ENCODE results near the gene MGME1.
"Not testable (repeated sequence)": the region's sequence is repeated elsewhere in the genome, so short reads cannot be mapped to it uniquely, and the experiment has no call there.

The MGME1 gene

GRCh38 chr20:17960400-17960885 lies 8.4 kb upstream of the MGME1 start:
- not testable (repeated sequence) for DNase-seq (ENCODE audit: low spot score)

- DNase-seq (ENCODE audit: low spot score) = no peak
These were observed 7.8 kb upstream of the MGME1 start for GRCh38 chr20:17960927-17961586.

- DNase-seq (ENCODE audit: low spot score) = no peak
These were observed 7.3 kb upstream of the MGME1 start for GRCh38 chr20:17961587-17961940.

- no peak for DNase-seq (ENCODE audit: low spot score)
These were observed 5.5 kb upstream of the MGME1 start for GRCh38 chr20:17963114-17963897.

GRCh38 chr20:17964073-17964472 lies 4.7 kb upstream of the MGME1 start:
- DNase-seq (ENCODE audit: low spot score) = no peak

- no peak for DNase-seq (ENCODE audit: low spot score)
These were observed 4.2 kb upstream of the MGME1 start for GRCh38 chr20:17964632-17965031.

GRCh38 chr20:17965042-17965697 lies 3.6 kb upstream of the MGME1 start:
- no peak for DNase-seq (ENCODE audit: low spot score)

- DNase-seq (ENCODE audit: low spot score) = peak; percentile 83
These were observed 2.1 kb upstream of the MGME1 start for GRCh38 chr20:17966432-17967310.

- DNase-seq (ENCODE audit: low spot score) = peak; percentile 72
These were observed 1.1 kb upstream of the MGME1 start for GRCh38 chr20:17967521-17968365.

- DNase-seq (ENCODE audit: low spot score) = peak; percentile 70
These were observed 563 bp downstream of the MGME1 start for GRCh38 chr20:17969278-17969883.

- DNase-seq (ENCODE audit: low spot score) = peak; percentile 96
These were observed 1.1 kb downstream of the MGME1 start for GRCh38 chr20:17969884-17970409.

- peak; percentile 79 for DNase-seq (ENCODE audit: low spot score)
These were observed 2.6 kb downstream of the MGME1 start for GRCh38 chr20:17971300-17972013.

GRCh38 chr20:17972121-17972520 lies 3.3 kb downstream of the MGME1 start:
- DNase-seq (ENCODE audit: low spot score) = peak; percentile 74

- DNase-seq (ENCODE audit: low spot score) = no peak
These were observed 7.5 kb downstream of the MGME1 start for GRCh38 chr20:17976305-17976704.

- DNase-seq (ENCODE audit: low spot score) = no peak
These were observed 16.7 kb downstream of the MGME1 start for GRCh38 chr20:17985388-17986018.

- no peak for DNase-seq (ENCODE audit: low spot score)
These were observed 19.2 kb downstream of the MGME1 start for GRCh38 chr20:17987988-17988387.

GRCh38 chr20:17990278-17990972 lies 21.6 kb downstream of the MGME1 start:
- DNase-seq (ENCODE audit: low spot score) = no peak

- DNase-seq (ENCODE audit: low spot score) = no peak
These were observed 23.4 kb downstream of the MGME1 start for GRCh38 chr20:17992224-17992637.
